Islet of Langerhans (tissue), 1 donor: ENCODE data around the gene SLC5A10.
"Not testable (repeated sequence)": the region's sequence is repeated elsewhere in the genome, so short reads cannot be mapped to it uniquely, and the experiment has no call there.

Experiments used
- FAIRE-seq: peaks from one replicate; lab custom pipeline; 2011; peaks lifted over from hg19 to GRCh38; lab: Jason Lieb, UNC

The SLC5A10 gene

DNA sequence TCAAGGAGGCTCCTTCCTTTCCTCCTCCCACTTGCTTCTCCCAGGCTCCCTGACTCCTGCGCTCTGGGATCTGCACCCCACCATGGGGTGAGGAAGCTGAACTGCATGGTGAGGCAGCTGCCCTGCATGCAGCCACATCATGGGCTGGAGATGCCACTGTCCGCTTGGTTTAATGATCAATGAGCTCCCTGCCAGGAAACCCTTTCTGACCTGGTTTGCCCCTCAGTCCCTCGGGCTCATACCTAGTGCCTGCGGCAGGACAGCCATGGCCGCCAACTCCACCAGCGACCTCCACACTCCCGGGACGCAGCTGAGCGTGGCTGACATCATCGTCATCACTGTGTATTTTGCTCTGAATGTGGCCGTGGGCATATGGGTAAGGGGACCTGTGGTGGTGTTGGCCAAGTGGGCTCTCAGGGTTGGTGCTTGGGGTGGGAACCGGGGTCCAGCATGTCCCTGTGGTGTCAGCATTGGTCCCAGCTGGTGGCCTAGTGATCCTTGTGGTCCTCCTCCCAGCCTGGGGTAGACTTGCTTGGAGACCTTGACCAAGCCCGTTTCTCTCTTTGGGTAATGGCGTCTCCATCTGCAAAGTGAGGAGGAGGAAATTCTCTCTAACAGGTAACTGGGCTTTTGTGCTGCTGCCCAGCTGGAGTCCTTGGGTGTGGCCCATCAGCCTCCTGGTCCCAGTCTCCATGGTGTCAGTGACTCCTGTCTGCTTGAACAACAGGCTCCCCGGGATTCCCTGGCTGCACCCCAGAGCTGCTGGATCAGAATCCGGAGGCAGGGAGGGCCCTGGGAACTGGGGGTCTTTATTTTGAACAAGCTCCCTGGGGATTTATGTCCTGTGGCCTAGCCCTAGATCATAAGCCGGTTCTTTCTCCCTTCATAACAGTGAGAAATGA lies at the start of gene SLC5A10:
Gene SLC5A10, plus strand, starts transcription at position 225 of the 902 bp plus-strand sequence. Its CDS starts 41 bp downstream, at position 266.
- no peak for FAIRE-seq

DNA sequence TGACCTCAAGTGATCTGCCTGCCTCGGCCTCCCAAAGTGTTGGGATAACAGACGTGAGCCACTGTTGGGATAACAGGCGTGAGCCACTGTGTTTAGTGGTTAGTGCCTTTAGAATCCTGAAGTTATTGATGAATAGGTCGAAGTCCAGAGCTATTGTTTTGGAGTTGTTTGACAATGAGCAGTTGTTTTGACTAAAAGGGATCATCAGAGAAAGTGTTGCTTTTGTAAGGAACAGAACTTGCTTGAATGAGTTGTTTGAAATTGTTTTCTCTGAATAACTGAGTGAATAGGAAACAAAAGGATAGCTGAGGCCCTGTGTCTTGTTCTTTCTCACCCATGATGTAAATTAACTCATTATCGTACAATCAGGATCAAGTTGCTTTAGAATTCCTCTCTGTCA lies 47.5 kb upstream of the SLC5A10 start:
- FAIRE-seq: no peak

DNA sequence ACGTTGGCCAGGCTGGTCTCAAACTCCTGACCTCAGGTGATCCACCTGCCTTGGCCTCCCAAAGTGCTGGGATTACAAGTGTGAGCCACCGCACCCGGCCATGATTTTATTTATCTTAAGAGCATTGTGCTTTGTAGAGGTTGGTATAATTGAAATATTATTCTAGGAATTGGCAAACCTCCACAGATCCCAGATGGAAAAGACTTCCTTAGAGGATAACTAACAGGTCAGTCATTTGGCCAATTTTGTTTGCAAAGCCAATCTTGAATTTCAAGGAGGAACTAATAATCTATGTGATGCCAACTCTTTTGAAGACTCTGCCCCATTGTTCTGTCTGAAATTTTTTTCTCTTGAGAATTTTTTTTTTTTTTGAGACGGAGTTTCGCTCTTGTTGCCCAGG lies 46.7 kb upstream of the SLC5A10 start:
- FAIRE-seq: no peak

DNA sequence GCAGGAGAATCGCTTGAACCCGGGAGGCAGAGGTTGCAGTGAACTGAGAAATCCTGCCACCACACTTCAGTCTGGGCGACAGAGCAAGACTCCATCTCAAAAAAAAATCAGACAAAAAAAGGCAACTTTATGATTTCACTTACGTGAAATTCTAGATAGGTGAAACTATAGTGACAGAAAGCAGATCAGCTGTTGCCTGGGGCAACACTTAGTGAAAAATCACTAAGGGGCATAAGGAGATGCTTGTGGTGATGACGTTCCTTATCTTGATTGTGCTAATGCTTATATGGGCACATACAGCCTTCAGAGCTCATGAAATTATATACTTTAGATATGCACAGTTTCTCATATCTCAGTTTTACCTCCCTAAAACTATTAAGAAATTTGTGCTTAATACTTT lies 41.6 kb upstream of the SLC5A10 start:
- FAIRE-seq: no peak

DNA sequence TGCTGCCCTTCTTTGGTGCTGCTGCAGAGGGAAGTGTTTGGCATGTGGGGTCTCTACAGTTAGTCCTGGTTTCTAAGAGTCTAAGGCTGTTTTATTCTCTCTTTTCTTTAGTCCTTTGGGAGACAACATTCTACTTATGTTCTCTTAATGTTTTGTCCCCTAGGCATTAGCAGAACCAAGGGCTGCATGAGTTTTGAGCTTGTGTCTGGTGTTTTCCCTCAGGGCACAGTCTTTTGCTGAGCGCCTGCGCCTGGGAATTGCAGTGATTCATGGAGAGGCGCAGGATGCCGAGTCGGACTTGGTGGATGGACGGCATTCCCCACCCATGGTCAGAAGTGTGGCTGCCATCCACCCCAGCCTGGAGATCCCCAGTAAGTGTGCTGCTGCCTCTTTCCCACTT lies 41.1 kb upstream of the SLC5A10 start:
- no peak for FAIRE-seq

DNA sequence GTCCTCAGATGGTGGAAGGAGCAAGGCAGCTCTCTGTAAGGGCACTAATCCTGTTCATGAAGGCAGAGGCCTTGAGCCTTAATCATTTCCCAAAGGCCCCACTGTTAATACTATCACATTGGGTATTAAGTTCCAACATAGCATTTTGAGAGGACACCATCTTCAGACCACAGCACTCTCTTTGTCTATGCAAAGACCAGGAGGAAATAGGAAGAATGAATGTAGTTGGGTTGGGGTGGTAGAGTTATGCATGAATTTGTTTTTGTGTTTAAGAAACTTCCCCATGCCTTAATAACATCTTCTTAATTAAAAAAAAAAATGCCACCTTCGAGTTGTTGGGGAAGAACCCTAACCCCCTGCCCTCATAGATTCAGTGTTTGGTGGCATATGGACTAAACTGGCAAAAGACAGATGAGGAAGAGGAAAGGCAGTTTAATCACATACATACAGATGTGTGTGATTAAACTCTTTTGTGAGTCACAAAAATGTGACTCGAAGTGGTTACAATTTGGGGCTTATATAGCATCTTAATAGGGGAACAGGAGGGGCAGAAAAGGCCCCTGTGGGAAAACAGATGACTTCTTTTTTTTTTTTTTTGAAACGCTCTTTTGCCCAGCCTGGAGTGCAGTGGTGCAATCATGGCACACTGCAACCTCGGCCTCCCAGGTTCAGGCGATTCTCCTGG lies 35.0 kb upstream of the SLC5A10 start:
- no peak for FAIRE-seq

DNA sequence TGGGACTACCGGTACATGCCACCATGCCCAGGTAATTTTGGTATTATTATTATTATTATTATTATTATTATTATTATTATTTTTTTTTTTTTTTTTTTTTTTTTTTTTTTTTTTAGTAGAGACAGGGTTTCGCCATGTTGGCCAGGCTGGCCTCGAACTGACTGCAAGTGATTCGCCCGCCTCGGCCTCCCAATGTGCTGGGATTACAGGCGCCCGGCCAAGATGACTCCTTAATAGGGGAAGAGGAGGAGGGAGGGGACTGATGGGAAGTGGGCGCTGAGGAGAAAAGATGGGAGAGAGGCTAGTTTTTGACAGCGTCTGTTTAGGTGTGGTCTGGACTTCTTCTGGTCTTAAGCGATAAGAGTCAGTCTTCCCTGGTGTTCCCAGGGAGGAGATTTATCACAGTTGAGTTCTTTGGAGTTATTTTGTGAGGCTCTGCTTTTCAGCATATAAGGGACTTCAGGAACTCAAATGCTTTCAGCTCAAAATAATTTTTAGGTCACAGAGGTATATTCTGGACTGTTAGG lies 34.4 kb upstream of the SLC5A10 start:
- no peak for FAIRE-seq

DNA sequence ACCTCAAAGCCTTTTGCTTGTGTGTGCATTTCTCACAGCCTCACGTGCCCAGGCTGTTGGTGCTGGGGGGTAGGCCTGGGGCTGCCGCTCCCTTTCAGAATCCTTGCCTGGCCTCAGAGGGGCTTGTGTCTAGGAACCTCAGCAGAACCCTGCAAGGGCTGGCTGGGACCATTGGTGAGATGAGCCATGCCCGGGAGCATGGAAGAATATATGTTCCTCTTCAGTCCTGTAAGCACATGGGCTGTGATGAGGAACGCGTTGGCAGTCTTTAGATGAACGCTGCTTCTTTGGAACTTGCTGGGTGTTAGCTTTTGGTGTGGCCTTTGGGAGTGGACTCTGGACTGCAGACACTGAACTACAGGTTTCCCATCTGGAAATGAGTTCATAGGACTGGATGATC lies 32.0 kb upstream of the SLC5A10 start:
- no peak for FAIRE-seq

DNA sequence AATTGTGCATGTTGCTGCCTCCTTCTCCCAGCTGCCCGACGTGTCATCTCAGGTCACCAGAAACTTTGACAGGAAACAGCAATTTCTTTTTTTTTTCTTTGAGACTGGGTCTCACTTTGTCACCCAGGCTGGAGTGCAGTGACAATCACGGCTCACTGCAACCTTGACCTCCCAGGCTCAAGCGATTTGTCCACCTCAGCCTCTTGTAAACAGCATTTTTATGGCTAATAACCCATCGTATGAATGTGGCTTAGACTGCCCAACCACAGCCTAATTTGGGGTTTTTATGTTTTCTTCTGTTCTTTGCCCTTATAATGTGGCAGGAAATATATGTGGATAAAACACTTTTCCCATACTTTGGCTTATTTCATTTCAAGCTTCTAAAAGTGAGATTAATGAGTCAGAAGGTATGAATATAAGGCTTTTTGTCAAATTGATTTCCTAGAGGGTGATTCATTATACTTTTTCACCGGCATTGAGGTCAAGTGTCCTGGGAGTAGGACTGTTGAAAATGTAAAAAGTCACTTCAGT lies 31.0 kb upstream of the SLC5A10 start:
- no peak for FAIRE-seq

DNA sequence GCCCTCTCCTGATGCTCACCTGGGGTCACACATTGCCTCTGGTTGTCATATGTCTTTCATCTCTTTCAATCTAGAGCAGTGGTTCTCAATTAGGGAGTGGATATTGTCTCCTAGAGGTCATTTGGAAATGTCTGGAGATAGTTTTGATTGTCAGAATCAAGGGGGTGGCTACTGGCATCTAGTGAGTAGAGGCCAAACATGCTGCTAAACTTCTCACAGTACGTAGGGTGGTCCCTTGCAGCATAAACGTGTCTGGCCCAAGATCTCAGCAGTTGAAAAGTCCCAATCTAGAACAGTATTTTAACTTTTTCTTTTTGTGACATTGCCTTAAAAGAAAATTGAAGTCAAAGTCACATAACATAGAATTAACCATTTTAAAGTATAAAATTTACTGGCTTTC lies 30.5 kb upstream of the SLC5A10 start:
- no peak for FAIRE-seq

DNA sequence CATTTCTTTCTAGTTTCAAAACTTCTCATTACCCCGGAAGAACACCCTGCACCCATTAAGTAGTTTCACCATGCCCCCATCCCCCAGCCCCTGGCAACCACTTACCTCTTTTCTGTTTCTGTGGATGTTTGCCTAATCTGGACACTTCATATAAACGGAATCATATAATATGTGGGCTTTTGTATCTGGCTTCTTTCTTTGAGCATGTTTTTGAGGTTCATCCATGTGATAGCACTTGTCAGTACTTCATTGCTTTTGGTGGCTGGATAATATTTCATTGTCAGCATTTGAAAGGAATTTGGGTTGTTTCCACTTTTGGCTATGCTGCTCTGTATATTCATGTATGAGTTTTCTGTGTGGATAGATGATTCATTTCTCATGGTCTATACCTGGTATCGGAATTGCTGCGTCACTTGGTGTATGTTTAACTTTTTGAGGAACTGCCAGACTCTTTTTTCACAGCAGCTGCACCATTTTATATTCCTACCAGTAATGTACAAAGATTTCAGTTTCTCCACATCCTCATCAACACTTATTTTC lies 30.0 kb upstream of the SLC5A10 start:
- FAIRE-seq: no peak

DNA sequence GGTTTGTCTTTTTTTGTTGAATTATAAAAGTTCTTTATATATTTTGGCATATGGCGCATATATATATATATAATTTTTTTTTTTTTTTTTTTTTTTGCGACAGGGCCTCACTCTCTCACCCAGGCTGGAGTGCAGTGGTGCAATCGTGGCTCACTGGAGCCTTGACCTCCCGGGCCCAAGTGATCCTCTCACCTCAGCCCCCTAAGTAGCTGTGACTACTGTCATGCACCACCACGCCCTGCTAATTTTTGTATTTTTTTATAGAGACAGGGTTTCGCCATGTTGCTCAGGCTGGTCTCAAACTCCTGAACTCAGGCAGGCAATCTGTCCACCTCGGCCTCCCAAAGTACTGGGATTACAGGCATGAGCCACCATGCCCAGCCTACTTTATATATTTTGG lies 29.4 kb upstream of the SLC5A10 start:
- FAIRE-seq: not testable (repeated sequence)

DNA sequence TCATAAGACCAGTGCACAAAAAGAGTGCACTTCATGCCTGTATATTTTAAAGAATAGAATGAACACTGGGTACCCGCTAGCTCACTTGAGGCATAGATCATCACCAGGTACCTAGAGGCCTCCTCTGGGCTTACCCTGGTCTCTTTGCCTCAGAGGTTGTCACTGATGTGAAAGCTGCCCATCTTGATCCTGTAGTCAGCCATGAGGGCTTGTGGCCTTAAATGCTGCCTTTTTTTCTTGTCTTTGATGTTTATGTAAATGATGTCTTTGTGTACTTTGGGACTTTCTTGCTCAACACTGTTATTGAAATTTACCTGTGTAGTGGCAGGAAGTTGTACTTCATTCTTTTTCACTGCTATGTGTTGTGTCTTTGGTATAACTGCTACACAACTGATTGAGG lies 26.8 kb upstream of the SLC5A10 start:
- no peak for FAIRE-seq

DNA sequence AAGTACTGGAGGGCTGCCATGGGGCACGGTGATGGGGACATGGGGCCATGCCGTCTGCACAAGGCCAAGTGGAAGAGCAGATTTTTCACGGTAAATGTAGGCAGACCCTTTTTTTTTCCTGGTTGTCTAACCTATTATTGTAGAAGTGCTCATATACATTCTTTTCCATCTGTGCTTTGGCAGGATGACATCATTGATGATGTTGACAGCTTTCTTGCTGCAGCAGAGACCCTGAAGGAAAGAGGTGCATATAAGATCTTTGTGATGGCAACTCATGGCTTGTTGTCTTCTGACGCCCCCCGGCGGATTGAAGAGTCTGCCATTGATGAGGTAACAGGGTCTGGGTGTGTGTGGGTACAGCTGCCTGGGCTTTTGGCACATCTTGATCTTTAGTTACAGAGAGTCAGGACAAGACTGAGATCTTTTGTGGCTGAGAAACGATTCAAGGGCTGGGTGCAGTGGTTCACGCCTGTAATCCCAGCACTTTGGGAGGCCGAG lies 23.3 kb upstream of the SLC5A10 start:
- FAIRE-seq: no peak

DNA sequence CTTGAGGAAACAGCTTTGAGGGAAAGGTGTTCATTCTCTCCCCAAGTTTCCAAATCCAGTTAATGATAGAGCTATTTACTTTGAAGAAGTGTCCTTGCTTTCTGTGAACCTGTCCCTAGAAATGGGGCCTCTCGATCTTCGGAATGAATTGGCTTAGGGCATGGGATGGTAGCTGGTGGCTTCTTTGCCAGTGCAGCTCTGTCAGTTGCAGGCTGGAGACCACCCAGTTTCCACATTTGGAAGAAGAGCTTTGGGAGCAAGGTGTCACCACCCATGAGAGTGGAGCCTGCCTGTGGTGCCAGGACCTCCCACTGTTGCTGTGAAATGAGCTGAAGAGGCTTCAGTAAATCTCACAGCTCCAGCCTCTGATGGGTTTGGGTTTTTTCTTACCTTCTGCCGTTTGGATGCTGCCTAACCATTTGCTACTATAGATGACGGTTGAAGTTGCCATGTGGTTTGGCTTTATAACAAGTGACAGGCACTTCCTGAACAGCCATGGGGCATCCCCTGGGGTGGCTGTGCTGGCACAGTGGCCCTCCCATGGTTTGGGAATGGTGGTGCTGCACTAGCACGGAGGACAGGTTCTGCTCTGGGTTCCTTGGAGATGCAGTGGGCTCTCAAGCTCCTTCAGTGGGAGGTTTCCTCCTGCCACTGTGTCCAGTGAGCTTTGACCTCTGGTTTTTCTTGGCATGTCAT lies 19.5 kb upstream of the SLC5A10 start:
- FAIRE-seq: no peak

DNA sequence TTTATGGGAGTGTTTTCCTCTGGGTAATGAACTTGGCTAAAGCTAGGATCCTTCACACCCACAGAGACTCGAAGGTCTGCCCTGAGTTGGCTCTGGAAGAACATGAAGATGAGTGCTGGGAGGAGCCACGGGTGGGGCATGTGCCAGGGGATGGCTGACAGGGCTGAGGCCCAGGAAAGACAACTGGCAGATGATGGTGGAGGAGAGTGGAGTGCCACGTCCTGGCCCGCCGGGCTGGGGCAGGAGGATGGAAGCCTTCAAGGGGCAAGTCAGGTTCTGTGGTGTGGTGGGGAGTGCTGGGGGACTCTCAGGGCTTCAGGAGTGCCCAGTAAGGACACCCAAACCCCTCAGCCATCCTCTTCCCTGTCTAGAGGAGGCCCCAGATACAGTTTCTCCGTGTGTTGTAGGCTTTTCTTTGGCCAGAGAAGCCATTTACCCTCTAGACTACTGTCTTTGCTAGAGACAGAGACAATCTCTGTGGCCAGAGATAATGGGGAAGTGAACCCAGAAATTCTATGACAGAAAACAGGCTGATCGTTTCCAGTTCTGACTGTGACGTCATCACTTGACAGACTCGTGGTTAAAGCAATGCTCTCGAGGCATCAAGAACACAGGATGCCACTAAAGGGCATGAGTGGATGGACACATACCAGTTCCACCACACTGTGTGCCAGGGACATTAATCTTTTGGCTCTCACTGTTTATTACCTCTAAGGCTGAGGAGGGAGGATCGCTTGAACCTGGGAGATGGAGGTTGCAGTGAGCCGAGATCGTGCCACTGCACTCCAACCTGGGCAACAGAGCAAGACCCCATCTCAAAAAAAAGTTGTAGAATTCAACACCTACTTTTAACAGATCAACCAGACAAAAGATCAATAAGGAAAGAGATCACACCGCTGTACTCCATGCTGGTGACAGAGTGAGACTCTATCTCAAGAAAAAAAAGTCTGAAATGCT lies 18.6 kb upstream of the SLC5A10 start:
- FAIRE-seq: no peak

DNA sequence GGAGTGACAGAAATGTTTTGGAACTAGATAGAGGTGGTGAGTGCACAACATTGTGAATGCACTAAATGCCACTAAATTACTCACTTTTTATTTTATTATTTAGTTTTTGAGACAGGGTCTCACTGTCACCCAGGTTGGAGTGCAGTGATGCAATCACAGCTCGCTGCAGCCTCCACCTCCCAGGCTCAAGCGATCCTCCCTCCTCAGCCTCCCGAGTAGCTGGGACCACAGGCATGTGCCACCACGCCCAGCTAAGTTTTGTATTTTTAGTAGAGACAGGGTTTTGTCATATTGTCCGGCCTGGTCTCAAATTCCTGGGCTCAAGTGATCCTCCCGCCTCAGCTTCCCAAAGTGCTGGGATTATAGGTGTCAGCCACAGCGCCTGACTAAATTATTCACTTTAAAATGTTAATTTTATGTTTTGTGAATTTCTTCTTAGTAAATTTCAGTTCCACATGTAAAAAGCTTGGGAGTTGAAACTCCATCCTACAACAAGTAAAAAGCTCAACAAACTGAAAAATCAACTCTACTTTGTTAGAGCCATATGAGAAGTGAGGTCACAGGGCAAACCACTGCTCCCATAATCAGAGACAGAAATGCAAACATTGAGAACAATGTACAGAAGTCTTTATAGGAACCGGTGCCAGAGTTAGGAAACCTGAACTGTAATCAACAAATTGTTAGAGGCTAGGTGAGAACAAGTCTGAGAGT lies 13.8 kb upstream of the SLC5A10 start:
- no peak for FAIRE-seq

DNA sequence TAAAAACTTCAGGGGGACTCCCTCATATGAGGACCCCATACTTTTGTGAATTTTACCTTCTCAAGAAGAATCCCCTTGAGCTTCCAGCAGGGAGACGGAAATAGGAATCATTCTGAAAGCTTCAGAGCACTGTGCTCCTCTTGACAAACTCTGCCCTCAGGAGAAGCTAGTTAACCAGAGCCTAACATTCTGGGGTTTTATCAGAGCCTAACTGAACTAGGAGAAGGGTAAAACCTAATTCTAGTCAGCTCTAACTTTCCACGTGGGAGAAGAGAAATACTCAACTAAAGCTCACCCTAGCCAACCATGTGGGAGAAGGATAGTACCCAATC lies 13.3 kb upstream of the SLC5A10 start:
- FAIRE-seq: no peak

DNA sequence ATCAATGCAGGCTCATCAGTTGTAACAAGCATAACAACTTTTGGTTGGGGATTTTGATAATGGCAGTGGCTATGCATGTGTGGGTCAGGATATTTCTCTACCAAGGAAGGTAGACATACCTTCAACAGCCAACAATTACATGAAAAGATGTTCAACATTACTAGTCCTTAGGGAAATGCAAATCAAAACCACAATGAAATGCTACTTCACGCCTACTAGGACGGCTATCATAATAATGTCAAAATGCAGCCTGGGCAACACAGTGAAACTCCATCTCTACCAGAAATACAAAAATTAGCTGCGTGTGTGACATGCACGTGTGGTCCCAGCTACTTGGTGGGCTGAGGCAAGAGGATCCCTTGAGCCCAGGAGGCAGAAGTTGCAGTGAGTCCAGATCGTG lies 7.3 kb upstream of the SLC5A10 start:
- no peak for FAIRE-seq

DNA sequence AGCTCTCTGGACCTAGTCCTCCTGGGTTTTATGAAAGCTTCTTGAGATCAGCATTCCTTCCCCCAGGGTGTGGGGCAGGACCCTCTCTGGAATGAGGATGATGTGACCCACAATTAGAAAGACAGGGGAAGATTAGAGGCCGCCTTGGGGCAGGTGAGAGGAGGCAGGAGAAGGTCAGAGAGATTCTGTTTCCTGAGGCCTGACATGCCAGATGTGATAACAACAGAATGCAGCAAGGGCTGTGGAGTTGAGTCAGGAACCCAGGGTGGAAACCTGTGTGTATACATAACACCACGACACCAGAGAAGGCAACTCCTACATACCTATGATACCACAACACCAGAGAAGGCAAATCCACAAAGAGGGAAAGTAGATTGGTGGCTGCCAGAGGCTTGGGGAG lies 5.4 kb upstream of the SLC5A10 start:
- no peak for FAIRE-seq
